Mesangial cell (primary cell): ENCODE data around the gene SELENOI. TPM values are rescaled to one million over a fixed set of nuclear protein-coding genes. Genes with fewer than 3 reads are reported as not detected.

Source experiments
- total RNA-seq: library from RNA; depleted of rRNA; stranded (reverse); fragments of >200 nt; gene quantifications from 2 replicates; pipeline ENCODE4 v1.2.3, GENCODE V29; 2015

The SELENOI gene, protein sequence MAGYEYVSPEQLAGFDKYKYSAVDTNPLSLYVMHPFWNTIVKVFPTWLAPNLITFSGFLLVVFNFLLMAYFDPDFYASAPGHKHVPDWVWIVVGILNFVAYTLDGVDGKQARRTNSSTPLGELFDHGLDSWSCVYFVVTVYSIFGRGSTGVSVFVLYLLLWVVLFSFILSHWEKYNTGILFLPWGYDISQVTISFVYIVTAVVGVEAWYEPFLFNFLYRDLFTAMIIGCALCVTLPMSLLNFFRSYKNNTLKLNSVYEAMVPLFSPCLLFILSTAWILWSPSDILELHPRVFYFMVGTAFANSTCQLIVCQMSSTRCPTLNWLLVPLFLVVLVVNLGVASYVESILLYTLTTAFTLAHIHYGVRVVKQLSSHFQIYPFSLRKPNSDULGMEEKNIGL
- 8.1 and 13.0 TPM in 2 replicates for total RNA-seq

DNA sequence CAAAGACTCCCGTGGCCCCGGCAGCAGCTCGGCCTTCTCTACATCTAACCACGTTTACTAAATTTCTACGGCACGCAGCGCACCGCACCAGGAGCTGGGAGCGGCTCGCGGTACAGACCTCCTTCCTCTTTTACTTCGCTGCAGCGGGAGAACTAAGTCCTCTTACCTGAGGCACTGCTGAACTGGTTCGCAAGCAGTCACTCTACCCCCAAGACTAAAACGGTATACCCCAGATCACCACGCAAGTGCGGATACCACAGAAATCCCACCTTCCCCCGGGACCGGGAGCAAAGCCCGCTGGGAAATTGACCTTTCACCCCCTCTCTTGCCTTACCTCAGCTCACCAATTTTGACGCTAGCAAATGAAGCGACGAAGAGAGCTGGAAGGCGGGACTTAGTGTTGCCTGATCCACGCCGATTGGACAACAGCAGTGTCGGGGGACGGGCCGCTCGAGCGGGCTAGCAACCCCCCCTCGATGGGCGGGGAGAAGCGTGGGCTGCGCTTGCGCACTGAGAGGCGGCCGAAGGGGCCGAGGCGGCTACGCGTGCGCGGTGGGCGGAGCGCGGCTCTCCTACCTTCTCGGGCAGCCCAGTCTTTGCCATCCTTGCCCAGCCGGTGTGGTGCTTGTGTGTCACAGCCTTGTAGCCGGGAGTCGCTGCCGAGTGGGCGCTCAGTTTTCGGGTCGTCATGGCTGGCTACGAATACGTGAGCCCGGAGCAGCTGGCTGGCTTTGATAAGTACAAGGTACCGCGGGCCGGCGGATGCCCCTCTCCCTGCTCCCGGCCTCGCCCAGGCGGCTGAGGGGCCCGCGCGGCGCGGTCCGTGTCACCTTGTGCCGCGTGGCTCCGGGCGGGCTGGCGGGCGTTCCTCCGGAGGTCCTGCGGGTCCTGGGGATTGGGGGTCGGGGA lies at the start of gene SELENOI:
SELENOI (plus strand) TSS at position 599 of the 909 bp plus-strand sequence; CDS start at position 689, 90 bp downstream.

GRCh38 chr2:26346454-26347053 lies 611 bp downstream of the SELENOI start, which contains the start of gene ADGRF3:
TSS of gene ADGRF3 (minus strand) at chr2:26346789. CDS start at chr2:26346234, 555 bp downstream.

DNA sequence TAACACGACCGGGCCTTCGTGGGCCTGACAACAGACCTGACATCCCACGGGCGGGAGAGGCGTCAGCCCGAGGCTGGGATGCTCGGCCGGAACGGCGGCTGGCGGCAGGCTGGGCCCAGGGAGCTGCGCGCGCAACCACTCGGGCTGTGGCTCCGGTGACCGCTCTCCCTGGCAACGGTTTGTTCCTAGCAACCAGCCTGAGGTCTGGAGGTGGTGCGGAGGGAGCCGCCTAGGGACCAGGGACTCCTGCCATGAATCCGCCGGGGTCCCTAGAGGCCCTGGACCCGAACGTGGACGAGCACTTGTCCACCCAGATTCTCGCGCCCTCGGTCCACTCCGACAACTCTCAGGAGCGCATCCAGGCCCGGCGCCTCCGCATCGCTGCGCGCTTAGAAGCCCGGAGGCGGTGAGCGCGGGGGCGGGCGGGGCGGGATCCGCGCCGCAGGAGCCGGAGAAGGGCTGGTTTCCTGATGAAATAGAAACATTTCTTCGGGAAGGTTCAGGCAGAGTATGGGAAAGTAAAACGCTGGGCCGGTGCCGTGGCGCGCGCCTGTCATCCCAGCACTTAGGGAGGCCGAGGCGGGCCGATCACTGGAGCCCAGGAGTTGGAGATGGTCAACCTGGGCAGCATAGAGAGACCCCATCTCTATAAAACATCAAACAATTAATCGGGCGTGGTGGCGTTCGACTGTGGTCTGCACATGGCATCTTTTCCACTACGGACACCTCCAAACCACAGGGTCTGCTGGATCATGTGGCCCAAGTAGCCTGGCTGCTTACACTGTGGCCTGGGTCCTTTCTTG lies 56.0 kb downstream of the SELENOI start, which contains the start of gene DRC1:
DRC1 (plus strand) TSS at position 182 of the 803 bp plus-strand sequence; CDS start at position 252, 70 bp downstream.

Other genes with a start within 250 kb of the SELENOI start
- gene GAREM2, start 173.1 kb upstream of the SELENOI start, total RNA-seq: 2.3 and 3.0 TPM in 2 replicates
- gene HADHA, start 101.5 kb upstream of the SELENOI start, total RNA-seq: 75.6 and 76.1 TPM in 2 replicates
- gene HADHB, start 101.2 kb upstream of the SELENOI start, total RNA-seq: 57.0 and 75.0 TPM in 2 replicates
- gene ADGRF3, start 646 bp downstream of the SELENOI start, total RNA-seq: 0.38 TPM in 1 of 2 replicates, not detected in the other
- gene DRC1, start 55.8 kb downstream of the SELENOI start, total RNA-seq: not detected in 2 replicates
- not detected in 2 replicates for gene OTOF, start 132.0 kb downstream of the SELENOI start, total RNA-seq